ENCODE results near the gene ANK3.

Gene ANK3

GRCh38 chr10:60375293-60376004 is 14.2 kb downstream of the ANK3 start:
- DNase-seq (ENCODE audit: low read depth, low spot score): no peak
- TF ChIP-seq CTCF (IDR thresholded peaks at IDR 0.05; ENCODE audit: insufficient read depth, low read length, missing control alignments): no peak
- ChIA-PET CTCF (interaction anchor here (1.0 kb wide), 1 partner anchor 8 kb away, joined by 4 read pairs; no protein-coding TSS in a partner anchor), POLR2A (no interaction called here)
- H3K4me3 ChIP-seq (ENCODE audit: low read depth, low read length): no peak overlapping the region

GRCh38 chr10:60374836-60375235 is 14.8 kb downstream of the ANK3 start:
- no peak overlapping the region for H3K4me3 ChIP-seq (ENCODE audit: low read depth, low read length)
- no peak for TF ChIP-seq CTCF (IDR thresholded peaks at IDR 0.05; ENCODE audit: insufficient read depth, low read length, missing control alignments)
- DNase-seq (ENCODE audit: low read depth, low spot score): no peak
- POLR2A ChIA-PET: no interaction called here
- CTCF ChIA-PET: no interaction called here

GRCh38 chr10:60372436-60372835 is 17.2 kb downstream of the ANK3 start:
- DNase-seq (ENCODE audit: low read depth, low spot score): no peak
- no peak overlapping the region for H3K4me3 ChIP-seq (ENCODE audit: low read depth, low read length)
- no peak for TF ChIP-seq CTCF (IDR thresholded peaks at IDR 0.05; ENCODE audit: insufficient read depth, low read length, missing control alignments)
- CTCF ChIA-PET: no interaction called here
- POLR2A ChIA-PET: no interaction called here

- no peak for DNase-seq (ENCODE audit: low read depth, low spot score)
- no peak for TF ChIP-seq CTCF (IDR thresholded peaks at IDR 0.05; ENCODE audit: insufficient read depth, low read length, missing control alignments)
- POLR2A ChIA-PET: no interaction called here
- no peak overlapping the region for H3K4me3 ChIP-seq (ENCODE audit: low read depth, low read length)
- CTCF ChIA-PET: no interaction called here
Measured at GRCh38 chr10:60369547-60369930, 20.1 kb downstream of the ANK3 start.

- CTCF ChIA-PET: no interaction called here
- no peak overlapping the region for H3K4me3 ChIP-seq (ENCODE audit: low read depth, low read length)
- POLR2A ChIA-PET: interaction anchor here (0.6 kb wide), 1 partner anchor 57 kb away, joined by 3 read pairs; no protein-coding TSS in a partner anchor
- DNase-seq (ENCODE audit: low read depth, low spot score): no peak
- TF ChIP-seq CTCF (IDR thresholded peaks at IDR 0.05; ENCODE audit: insufficient read depth, low read length, missing control alignments): no peak
Measured at GRCh38 chr10:60368875-60369546, 20.7 kb downstream of the ANK3 start.

- no peak for DNase-seq (ENCODE audit: low read depth, low spot score)
- no peak overlapping the region for H3K4me3 ChIP-seq (ENCODE audit: low read depth, low read length)
Measured at GRCh38 chr10:60367901-60368300, 21.8 kb downstream of the ANK3 start.

More at GRCh38 chr10:60367901-60368300, 21.8 kb downstream of the ANK3 start:
- CTCF ChIA-PET: interaction anchor here (1.0 to 1.7 kb wide), 3 partner anchors 8 to 24 kb away, joined by 3 to 5 read pairs (median 4); no protein-coding TSS in a partner anchor
- POLR2A ChIA-PET: no interaction called here
- TF ChIP-seq CTCF (IDR thresholded peaks at IDR 0.05; ENCODE audit: insufficient read depth, low read length, missing control alignments): no peak

All from AG04449 (cell line).